ENCODE results near the gene DBN1.
A peak's percentile ranks its signal among the peaks of the same experiment; 100 is the strongest.

The DBN1 gene
- 0.97 to 6.6 reads per million in 2 donors for total RNA-seq

DNA sequence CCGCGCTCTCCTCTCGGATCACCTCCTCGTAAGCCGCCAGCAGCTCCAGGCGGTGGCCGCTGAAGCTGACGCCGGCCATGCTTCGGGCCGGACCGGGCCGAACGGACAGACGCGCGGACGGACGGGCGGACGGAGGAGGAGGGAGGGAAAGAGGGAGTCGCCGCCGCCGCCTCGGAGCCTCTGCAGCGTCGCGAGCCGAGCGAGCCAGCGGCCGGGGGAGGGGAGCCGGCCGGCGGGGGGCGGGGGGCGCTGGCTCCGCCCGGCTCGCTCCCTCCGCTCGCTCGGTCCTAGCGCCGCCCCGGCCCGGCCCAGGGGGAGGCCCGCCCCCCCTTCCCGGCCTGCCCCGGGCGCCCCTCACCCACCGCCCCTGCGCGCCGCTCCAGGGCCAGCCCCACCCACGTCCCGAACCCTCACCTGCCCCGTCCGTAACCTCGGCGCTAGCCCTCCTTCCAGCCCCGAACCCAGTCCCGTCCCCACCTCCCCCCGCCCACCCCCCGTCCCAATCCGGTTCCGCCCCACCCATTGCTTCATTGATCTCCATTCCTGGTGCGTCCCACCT is at the start of gene DBN1:
Gene DBN1, minus strand, starts transcription at position 192 of the 559 bp plus-strand sequence. Its CDS starts 113 bp downstream, at position 79.
- no peak for DNase-seq

GRCh38 chr5:177520916-177521513 is 47.6 kb upstream of the DBN1 start:
- DNase-seq: no peak

GRCh38 chr5:177520271-177520670 is 46.8 kb upstream of the DBN1 start:
- no peak for DNase-seq

- no peak for DNase-seq
Observed at GRCh38 chr5:177519463-177520235, 46.2 kb upstream of the DBN1 start.

DNA sequence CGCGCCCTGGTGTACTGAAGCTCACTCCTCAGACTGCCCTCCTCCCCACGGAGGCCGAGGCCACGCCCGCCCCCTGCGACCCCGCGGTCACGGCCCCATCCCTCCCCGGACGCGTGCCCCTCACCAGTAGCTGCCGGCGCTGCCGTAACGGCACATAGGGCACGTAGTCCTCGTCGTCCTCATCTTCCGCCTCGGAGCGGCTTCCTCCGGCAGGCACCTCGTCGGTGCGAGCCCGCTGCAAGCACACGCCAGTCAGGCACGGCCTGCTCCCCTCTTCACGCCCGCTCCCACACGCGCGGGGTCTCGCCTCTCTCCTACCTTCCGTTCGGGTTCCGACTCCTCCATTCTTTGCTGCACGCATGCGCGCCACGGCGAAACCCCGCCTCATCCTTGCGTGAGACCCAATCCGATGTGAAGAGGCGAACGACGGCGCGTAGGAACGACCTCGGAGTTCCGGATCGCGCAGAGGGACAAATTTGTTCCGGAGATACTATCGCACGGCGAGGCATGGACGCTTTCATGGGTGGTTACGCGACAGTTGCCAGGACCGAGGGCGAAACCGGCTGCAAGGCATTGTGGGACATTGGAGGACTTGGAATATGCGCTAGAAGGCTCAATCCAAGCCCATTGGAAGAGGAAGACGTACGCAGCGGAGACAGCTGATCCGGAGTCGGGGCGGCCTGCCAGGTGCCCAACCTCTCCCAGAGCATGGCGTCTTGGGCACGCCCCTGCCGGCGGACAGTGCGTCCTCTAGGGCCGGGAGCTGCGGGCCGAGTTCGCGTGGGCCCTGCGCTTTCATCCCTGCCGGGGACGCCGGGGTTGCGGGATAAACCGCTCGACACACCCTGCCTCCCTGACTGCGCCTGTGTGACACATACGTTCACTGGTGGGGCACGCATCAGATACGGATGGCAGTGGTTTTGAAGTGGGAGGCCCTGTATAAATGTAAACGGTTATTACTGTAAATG is 43.5 kb upstream of the DBN1 start, which contains the start of gene DDX41:
Gene DDX41, minus strand, starts transcription at position 361 of the 968 bp plus-strand sequence. Its CDS starts 16 bp downstream, at position 345.
- peak; percentile 90 for DNase-seq

DNA sequence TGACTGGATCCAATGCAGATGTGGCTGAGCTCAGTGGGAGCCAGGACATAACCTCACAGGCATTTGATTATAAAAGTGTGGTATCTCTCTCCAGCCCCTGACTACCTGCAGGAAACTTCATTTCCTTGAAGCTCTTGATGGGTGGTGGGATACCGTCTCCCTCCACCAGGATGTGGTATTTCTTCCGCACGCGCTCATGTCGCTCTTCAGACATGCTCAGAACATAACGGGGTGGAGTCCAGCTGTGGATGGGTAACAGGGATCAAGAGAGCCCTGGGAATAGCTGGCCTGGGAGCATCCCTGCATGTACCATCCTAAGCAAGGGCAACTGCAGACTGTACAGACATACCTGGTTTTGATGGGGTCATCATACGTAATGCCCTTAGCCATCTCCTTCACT is 42.1 kb upstream of the DBN1 start:
- DNase-seq: no peak

- no peak for DNase-seq
Observed at GRCh38 chr5:177514541-177514940, 41.1 kb upstream of the DBN1 start.

DNA sequence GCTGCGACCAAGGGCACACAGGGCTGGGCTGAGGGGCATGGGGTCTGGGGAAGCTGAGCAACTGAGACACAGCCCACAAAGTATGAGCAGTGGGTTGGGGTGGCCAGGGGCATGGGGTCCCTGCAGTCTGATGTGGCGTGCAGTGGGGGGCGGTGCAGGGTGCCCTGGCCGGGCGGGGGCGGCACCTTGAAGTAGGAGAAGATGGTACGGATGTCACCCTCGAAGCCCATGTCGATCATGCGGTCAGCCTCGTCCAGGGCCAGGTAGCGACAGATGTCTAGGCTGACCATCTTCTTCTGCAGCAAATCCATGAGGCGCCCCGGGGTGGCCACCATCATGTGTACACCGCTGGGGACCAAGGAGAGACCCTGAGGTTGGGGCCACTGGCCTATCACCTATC is 40.1 kb upstream of the DBN1 start:
- DNase-seq: no peak

- no peak for DNase-seq
Observed at GRCh38 chr5:177512736-177513380, 39.4 kb upstream of the DBN1 start.

DNA sequence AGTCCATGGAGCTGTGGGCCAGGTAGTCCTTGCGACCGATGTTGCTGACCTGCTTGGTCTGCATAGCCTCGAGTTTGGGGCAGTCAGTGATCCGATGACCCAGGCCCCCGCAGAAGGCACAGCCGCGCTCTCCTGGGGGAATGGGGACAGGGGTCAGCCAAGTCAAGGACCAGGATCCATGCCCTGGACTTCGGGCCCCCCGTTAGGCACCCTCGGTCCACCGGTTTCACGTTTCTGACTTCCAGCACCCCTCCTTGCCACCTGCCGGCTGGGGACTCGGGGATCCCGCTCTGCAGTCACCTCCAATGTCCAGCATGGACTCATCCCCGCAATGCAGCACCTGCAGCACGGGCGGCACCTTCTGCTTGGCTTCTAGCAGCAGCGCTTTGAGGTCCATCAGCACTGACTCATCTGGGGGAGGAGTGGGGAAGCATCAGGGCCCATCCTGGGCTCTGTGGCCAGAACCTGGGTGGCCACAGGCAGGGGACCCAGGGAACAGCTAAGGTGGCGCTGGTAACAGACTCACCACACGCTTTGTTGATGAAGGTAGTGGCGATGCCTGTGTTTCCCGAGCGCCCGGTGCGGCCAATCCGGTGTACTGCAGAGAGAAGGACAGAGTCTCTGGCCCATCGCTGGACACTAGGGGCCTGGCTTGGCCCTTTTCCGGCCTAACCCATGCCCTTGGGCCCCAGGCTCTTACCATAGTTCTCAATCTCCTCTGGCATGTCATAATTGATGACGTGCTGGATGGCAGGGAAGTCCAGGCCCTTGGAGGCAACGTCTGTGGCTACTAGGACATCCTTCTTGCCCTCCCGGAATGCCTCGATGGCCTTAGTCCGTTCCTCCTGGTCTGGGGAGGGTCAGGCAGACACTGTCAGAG is 38.6 kb upstream of the DBN1 start:
- no peak for DNase-seq

DNA sequence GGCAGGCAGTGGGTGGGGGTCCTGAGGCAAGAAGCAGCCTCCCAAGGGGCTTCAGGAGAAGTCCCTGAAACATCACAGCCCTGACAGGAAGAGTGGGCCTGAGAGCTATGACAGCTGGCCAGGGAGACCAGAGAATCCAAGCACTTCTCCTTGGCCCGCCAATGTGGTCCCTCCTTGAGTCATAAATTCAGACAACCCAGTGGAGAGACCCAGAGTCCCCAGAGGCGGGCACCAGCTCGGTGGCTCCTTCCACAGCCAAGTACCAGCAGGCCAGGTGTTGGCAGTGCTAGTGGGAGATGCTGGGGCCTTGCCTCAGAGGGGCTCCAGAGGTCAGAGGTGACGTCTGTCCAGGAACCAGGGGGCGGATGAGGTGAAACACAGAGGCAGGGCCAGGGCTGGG is 37.7 kb upstream of the DBN1 start:
- no peak for DNase-seq

- no peak for DNase-seq
Observed at GRCh38 chr5:177510567-177511053, 37.2 kb upstream of the DBN1 start.

DNA sequence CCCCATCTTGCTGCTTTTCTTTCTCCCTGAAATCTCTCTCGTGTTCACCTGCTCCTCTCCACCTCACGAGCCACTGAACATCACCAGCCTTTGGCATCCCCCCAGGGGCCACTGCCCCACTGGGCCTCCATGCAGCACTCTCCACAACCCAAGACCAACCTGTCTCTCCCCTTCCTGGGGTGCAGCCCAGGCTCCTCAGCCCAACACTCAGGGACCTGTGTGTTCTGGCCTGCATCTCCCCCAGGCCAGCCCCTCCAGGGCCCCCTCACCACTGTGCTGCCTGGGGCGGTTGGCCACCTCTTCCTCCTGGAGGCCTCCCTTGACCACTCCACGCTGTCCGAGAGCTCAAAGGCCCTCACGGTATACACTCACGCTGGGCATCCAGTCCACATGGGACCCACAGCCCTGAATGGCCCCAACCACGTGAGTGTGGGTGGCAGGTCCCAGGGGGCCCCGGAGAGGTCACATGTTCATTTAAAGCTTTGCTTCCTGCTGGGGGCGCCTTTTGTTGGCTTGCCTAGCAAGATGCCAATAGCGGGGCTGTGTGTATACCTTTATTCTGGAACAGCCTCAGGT is 36.6 kb upstream of the DBN1 start:
- DNase-seq: no peak

DNA sequence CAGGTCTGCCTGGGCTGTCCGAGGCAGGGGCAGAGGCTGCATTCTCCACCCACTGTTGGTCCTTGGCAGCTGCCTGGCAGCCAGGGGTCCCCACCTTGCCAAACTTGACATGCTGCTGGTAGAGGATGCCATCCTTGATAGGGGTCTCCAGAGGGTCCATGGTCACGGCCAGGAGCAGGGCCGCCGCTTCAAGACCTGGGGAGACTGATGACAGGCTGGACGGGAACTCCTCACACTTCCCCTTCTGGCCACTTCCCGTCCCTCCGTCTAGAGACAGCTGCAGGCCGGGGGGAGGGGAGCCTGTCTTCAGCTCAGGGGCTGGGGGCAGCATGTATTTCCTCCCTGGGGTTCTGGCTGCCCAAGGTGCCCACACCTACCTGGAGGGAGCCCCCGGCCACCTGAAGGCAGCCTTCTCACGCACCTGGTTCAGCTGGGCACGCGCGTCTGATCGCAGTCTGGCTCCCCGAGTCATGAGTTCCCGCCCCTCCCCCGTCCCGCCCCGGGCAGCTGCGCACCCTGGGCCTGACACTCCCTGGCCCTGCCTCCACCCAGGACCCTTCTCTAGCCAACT is 36.0 kb upstream of the DBN1 start, which contains the start of gene DOK3:
Gene DOK3, minus strand, starts transcription at position 446 of the 571 bp plus-strand sequence. Its CDS starts 286 bp downstream, at position 160.
- DNase-seq: no peak

- no peak for DNase-seq
Observed at GRCh38 chr5:177508837-177509236, 35.4 kb upstream of the DBN1 start.

- DNase-seq: no peak
Observed at GRCh38 chr5:177508221-177508611, 34.8 kb upstream of the DBN1 start.

DNA sequence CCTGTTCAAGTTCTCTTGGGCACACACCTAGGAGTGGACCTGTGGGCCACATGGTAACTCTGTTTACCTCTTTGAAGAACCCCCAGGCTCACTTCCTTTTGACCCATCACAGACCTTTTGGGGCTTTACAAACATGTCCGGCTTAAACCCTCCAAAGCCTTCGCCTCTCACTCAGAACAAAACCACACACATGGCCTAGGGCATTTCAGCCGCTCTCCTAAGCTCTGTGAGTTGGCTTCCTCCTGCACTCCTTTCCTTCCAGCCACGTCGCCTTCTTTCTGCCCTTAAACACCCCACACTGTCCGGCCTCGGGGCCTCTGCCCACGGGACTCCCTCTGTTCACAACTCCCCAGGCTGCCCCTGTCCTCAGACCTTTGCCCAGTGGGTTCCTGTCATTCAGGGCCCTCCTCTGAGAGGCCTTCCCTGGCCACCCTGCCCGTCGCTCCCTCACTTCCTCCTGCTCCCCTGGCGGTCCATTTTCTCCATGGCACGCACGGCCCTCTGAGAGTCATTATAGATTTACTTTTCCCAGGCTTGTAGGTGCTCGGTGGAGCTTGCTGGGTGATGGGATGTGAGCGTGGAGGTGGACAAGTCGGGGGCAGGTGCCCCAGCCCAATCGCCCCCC is 34.3 kb upstream of the DBN1 start:
- DNase-seq: no peak

GRCh38 chr5:177507165-177507564 is 33.7 kb upstream of the DBN1 start:
- no peak for DNase-seq

GRCh38 chr5:177505075-177505474 is 31.6 kb upstream of the DBN1 start:
- DNase-seq: no peak

All from T-helper 9 cell (primary cell).